ENCODE data around the gene SPAAR. TPM values are rescaled to one million over a fixed set of nuclear protein-coding genes. Genes with fewer than 3 reads are reported as not detected.
A peak's percentile ranks its signal among the peaks of the same experiment; 100 is the strongest.

SPAAR gene
- polyA plus RNA-seq, 10 donors: 1.0 to 2.9 (median 1.7) TPM

GRCh38 chr9:35944841-35945240, 35.6 kb downstream of the SPAAR start:
- no peak for DNase-seq

GRCh38 chr9:35945341-35946018, 36.2 kb downstream of the SPAAR start:
- DNase-seq: peak; percentile 73 to 84 (median 80)

GRCh38 chr9:35948451-35948850, 39.2 kb downstream of the SPAAR start:
- no peak for DNase-seq

- DNase-seq: no peak
These were observed 39.6 kb downstream of the SPAAR start for GRCh38 chr9:35948901-35949318.

GRCh38 chr9:35951736-35952135, 42.4 kb downstream of the SPAAR start:
- DNase-seq: peak in 1 of 3 donors; percentile 22

GRCh38 chr9:35952526-35953191, 43.4 kb downstream of the SPAAR start:
- DNase-seq: no peak

- DNase-seq: peak; percentile 69 to 87 (median 80)
These were observed 45.8 kb downstream of the SPAAR start for GRCh38 chr9:35954942-35955546.

- peak in 1 of 3 donors; percentile 18 for DNase-seq
These were observed 47.4 kb downstream of the SPAAR start for GRCh38 chr9:35956651-35957050.

- DNase-seq: no peak
These were observed 49.0 kb downstream of the SPAAR start, which contains the start of gene OR2S2 for GRCh38 chr9:35958104-35958837. OR2S2 (minus strand) TSS chr9:35958154; CDS start chr9:35958098, 56 bp downstream.

GRCh38 chr9:35960039-35960655, 50.9 kb downstream of the SPAAR start:
- DNase-seq: no peak

Other genes with a start within 250 kb of the SPAAR start
- 1 to 10 TPM; 2.6 to 6.7 (median 5.2) TPM for gene ARHGEF39, start 244.3 kb upstream of the SPAAR start, polyA plus RNA-seq (ENCODE audit: insufficient read length in 10 of 10)
- 1 to 10 TPM in 1 of 10 donors, under 1 TPM in 8, not detected in 1; 0.42 to 1.6 (median 0.82) TPM for gene CA9, start 235.6 kb upstream of the SPAAR start, polyA plus RNA-seq (ENCODE audit: insufficient read length in 10 of 10)
- gene TPM2, start 219.6 kb upstream of the SPAAR start, polyA plus RNA-seq (ENCODE audit: insufficient read length in 10 of 10): 1,000 to 10,000 TPM; 4,673 to 8,611 (median 7,912) TPM
- 100 to 1,000 TPM in 6 of 10 donors, 10 to 100 TPM in 4; 96.0 to 136 (median 108) TPM for gene TLN1, start 177.3 kb upstream of the SPAAR start, polyA plus RNA-seq (ENCODE audit: insufficient read length in 10 of 10)
- 10 to 100 TPM; 20.9 to 29.3 (median 25.4) TPM for gene CREB3, start 176.8 kb upstream of the SPAAR start, polyA plus RNA-seq (ENCODE audit: insufficient read length in 10 of 10)
- 10 to 100 TPM; 41.8 to 88.0 (median 62.3) TPM for gene GBA2, start 160.3 kb upstream of the SPAAR start, polyA plus RNA-seq (ENCODE audit: insufficient read length in 10 of 10)
- gene RGP1, start 160.2 kb upstream of the SPAAR start, polyA plus RNA-seq (ENCODE audit: insufficient read length in 10 of 10): 10 to 100 TPM; 16.9 to 20.5 (median 19.3) TPM
- 1 to 10 TPM in 3 of 10 donors, not detected in 7; 1.3 to 1.6 (median 1.4) TPM for gene MSMP, start 155.2 kb upstream of the SPAAR start, polyA plus RNA-seq (ENCODE audit: insufficient read length in 10 of 10)
- 10 to 100 TPM; 21.0 to 31.5 (median 25.8) TPM for gene NPR2, start 117.9 kb upstream of the SPAAR start, polyA plus RNA-seq (ENCODE audit: insufficient read length in 10 of 10)
- 1 to 10 TPM; 1.1 to 3.5 (median 1.8) TPM for gene SPAG8, start 97.2 kb upstream of the SPAAR start, polyA plus RNA-seq (ENCODE audit: insufficient read length in 10 of 10)
- 10 to 100 TPM; 23.9 to 33.1 (median 30.3) TPM for gene HINT2, start 94.4 kb upstream of the SPAAR start, polyA plus RNA-seq (ENCODE audit: insufficient read length in 10 of 10)
- gene FAM221B, start 80.8 kb upstream of the SPAAR start, polyA plus RNA-seq (ENCODE audit: insufficient read length in 10 of 10): under 1 TPM in 8 of 10 donors, not detected in 2; 0.08 to 0.52 (median 0.21) TPM
- gene TMEM8B, start 80.3 kb upstream of the SPAAR start, polyA plus RNA-seq (ENCODE audit: insufficient read length in 10 of 10): 10 to 100 TPM; 14.0 to 21.2 (median 18.4) TPM
- under 1 TPM in 1 of 10 donors, not detected in 9; 0.12 TPM for gene OR13J1, start 39.1 kb upstream of the SPAAR start, polyA plus RNA-seq (ENCODE audit: insufficient read length in 10 of 10)
- 1 to 10 TPM in 8 of 10 donors, under 1 TPM in 2; 0.74 to 2.6 (median 1.7) TPM for gene HRCT1, start 3.3 kb upstream of the SPAAR start, polyA plus RNA-seq (ENCODE audit: insufficient read length in 10 of 10)
- under 1 TPM in 3 of 10 donors, not detected in 7; 0.24 to 0.31 (median 0.27) TPM for gene OR2S2, start 48.7 kb downstream of the SPAAR start, polyA plus RNA-seq (ENCODE audit: insufficient read length in 10 of 10)
- gene RECK, start 127.4 kb downstream of the SPAAR start, polyA plus RNA-seq (ENCODE audit: insufficient read length in 10 of 10): 10 to 100 TPM; 23.3 to 55.7 (median 28.1) TPM
- 100 to 1,000 TPM in 9 of 10 donors, 10 to 100 TPM in 1; 96.5 to 154 (median 118) TPM for gene GLIPR2, start 227.2 kb downstream of the SPAAR start, polyA plus RNA-seq (ENCODE audit: insufficient read length in 10 of 10)